ENCODE measurements around the gene DDAH2.

DDAH2 gene

GRCh38 chr6:31728767-31729514, at the start of gene DDAH2:
TSS of gene DDAH2 (minus strand) at chr6:31729299. CDS start at chr6:31729161, 138 bp downstream.
- peak; percentile 41 to 48 for DNase-seq

DNA sequence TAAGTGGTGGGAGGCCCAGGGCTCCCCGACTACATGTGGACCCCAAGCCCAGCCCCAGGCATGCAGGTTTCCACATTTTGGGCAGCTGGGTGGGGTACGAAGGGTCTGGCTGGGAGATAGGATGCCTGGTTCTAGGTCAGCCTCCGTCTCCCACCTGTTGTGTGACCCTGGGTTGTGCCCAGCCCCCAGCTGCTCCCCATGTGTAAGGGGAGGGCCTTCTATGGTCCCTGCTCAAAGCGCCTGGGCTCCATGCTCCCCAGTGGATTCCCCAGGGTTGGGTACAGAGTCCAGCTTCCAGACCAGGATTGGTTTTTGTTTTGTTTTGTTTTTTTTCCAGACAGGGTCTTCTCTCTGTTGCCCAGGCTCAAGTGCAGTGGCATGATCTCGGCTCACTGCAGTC, 49.1 kb upstream of the DDAH2 start:
- DNase-seq = no peak

DNA sequence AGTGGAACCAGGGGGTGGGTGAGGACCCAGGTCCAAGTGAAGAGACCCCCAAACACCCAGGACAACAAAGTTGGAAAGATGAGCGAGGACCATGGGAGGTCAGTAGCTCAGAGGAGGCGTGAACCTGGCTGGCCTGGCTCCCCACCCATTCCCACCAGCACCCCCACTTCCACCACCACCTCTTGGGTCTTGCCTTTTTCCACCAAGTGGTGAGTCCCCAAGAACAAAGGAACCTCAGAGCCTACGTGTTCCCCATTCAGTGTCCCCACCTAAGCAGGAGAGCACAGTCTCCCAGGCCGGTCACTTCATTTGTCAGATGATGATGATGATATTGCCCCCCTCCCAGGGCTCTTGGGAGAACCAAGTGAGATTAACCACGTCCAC, 48.6 kb upstream of the DDAH2 start:
- no peak for DNase-seq

GRCh38 chr6:31776989-31777666, 48.0 kb upstream of the DDAH2 start, which contains the start of gene VWA7:
TSS of gene VWA7 (minus strand) at chr6:31777328. CDS start at chr6:31776779, 549 bp downstream.
- peak; percentile 49 to 63 for DNase-seq

DNA sequence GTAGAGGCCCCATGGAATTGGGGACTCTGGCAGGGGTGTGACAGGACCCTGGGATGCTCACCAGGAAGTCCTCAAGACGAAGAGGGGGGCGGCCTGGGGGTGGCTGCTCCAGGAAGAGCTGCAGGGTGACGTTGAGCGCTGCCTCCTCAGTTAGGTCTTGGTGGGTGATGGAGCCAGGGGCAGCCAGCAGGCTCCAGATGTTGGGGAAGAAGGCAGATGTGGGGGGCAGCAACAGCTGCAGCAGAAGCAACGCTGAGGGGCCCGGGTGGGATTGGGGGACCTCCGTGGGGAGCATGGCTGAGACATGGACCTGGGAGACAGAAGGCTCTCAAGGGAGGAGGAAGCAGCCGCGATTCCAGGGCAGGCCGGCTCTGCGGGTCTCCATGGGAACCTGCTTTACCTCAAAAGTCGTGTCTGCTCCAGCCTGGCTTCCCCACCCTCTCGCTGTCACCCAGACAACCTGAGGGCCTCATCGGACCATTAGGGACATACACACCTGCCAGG, 47.4 kb upstream of the DDAH2 start:
- peak; percentile 14 to 25 for DNase-seq

DNA sequence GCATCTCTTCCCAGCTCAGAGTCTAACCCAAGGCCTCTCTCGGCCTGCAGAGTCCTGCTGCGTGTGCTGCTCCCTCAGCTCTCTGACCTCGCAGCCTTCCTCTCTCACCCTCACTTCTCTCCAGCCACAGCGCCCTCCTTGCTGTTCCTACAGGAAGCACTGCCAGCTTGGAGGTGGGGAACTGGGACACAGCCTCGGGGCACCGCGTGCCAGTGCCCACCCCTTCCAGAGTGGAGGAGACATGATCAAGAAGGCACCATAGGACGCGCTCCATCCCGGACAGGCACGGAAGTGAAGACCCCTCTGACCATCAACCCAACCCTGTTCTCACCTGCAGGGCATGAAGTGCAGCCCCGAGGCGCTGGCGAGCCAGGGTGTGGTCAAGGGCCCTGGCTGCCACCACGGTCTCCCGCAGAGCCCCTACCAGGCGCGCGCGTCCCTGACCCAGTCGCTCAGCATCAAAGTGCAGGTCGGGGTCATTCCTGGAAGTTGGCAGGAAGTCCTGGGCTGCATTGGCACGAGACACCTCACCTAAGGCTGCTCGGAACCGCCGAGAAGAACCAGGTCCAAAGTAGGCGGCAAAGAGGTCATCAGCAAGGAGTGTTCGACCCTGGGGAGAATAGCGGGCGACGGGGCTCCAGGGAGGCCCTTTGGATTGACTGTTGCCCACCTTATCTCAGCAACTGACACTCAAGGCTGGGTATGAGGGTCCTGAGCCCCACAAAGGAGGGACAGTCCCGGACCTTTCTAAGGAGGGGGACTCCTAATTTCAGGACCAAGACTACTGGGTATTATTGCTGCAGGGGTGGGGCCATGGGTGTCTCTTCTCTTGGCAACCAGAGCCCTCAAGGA, 46.8 kb upstream of the DDAH2 start:
- no peak for DNase-seq

DNA sequence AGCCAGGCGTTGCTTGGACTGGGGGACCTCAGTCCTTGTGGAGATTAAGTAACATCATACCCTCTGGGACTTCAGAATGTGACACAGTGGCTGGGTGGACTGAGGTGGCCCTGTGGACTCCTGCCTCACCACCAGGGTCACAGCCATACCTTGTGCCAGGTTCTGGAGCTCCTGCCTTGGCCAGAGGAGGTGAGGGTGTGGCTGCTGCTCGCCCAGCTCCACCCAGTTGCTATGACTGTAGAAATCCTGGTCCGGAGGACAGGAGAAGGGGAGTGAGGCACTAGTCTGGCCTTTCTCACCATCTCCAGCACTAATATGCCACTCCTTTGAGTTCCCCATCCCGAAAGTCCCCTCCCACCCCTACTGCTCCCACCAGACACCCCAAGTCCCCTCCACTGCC, 46.1 kb upstream of the DDAH2 start:
- no peak for DNase-seq

- no peak for DNase-seq
Observed at GRCh38 chr6:31771992-31772358, 42.9 kb upstream of the DDAH2 start.

- no peak for DNase-seq
Observed at GRCh38 chr6:31770860-31771259, 41.8 kb upstream of the DDAH2 start.

GRCh38 chr6:31769684-31770371, 40.7 kb upstream of the DDAH2 start:
- peak; percentile 84 to 90 for DNase-seq

DNA sequence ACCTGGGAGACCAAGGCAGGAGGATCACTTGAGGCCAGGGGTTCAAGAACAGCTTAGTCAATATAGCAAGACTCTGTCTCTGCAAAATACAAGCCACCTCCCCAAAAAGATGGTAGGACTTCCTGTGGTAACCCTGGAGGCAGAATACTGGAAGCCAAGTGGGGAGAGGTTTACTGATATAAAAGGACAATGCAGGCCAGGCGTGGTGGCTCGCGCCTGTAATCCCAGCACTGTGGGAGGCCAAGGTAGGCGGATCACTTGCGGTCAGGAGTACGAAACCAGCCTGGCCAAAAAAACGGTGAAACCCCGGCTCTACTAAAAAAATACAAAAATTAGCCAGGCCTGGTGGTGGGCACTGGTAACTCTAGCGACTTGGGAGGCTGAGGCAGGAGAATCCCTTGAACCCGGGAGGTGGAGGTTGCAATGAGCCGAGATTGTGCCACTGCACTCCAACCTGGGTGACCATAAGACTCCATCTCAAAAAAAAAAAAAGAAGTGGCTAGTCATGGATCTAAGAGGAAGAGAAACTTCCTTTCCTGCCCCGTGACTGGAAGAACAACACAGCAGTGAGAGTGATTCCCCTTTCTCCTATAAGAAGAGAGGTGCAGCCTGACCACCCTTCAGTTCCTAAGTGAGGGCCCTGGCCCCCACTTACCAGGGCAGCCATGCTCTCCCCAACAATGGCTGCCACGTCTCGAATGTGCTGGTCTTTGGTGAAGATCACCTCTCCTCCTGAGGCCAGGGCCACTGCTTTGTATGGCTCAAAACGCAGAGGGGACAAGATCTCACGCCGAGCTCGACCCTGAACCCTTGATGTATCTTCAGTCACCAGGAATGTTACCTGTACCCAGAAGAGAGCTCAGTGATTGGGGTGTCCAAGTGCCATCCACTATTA, 39.5 kb upstream of the DDAH2 start:
- no peak for DNase-seq

- DNase-seq = no peak
Observed at GRCh38 chr6:31767096-31767645, 38.1 kb upstream of the DDAH2 start.

- DNase-seq = no peak
Observed at GRCh38 chr6:31765910-31766794, 37.1 kb upstream of the DDAH2 start.

GRCh38 chr6:31765559-31765909, 36.4 kb upstream of the DDAH2 start:
- DNase-seq = no peak

GRCh38 chr6:31764198-31764597, 35.1 kb upstream of the DDAH2 start:
- DNase-seq = no peak

GRCh38 chr6:31763619-31763940, 34.5 kb upstream of the DDAH2 start:
- DNase-seq = no peak

GRCh38 chr6:31762878-31763618, 33.9 kb upstream of the DDAH2 start:
- DNase-seq = no peak

GRCh38 chr6:31762356-31762755, 33.3 kb upstream of the DDAH2 start, which contains the start of gene SAPCD1:
TSS of gene SAPCD1 (plus strand) at chr6:31762656. CDS start at chr6:31763055, 399 bp downstream.
- DNase-seq = no peak

DNA sequence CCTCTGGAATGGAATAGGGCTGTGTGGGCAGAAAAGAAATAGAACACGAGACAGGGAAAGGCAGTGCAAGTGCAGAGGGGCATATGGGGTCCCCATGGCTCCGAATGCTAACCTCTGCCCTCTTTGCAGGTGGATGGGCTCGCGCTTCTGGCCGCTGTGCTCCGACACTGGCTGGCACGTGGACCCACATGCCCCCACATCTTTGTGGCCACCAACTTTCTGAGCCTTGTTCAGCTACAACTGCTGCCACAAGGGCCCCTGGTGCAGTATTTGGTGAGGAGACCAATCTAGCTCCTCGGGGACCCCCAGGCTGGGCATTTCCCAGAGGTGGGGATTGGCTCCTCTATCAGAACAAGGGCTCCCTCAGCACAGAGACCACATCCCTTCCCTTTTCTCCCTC, 32.2 kb upstream of the DDAH2 start:
- DNase-seq = no peak

GRCh38 chr6:31760790-31761189, 31.7 kb upstream of the DDAH2 start:
- no peak for DNase-seq

Data from Kasumi-1 (cell line).